Activated naive CD4-positive, alpha-beta T cell treated with anti-CD3 and anti-CD28 coated beads for 36 hours (primary cell): ENCODE results near the gene HNRNPA0. TPM values are rescaled to one million over a fixed set of nuclear protein-coding genes. Genes with fewer than 3 reads are reported as not detected.

ENCODE experiments used
- CTCF ChIA-PET: fragments of 350-600 bp; sonication (Branson Sonifier 250); formaldehyde crosslinking; loops from one replicate; lab custom pipeline; 2021; ENCODE audit warnings: antibody characterized with exemption; lab: Charles Lee
- DNase-seq: peaks from one replicate; pipeline ENCODE4 v3.0.0-alpha.2; 2020
- H3K27ac Mint-ChIP-seq: one replicate; pipeline ENCODE4 v1.8.0; 2021; ENCODE audit warnings: mild to moderate bottlenecking, mixed read lengths
- H3K27me3 Mint-ChIP-seq: one replicate; pipeline ENCODE4 v1.8.0; 2021; ENCODE audit warnings: low read depth, mixed read lengths
- H3K36me3 Mint-ChIP-seq: one replicate; pipeline ENCODE4 v1.8.0; 2021; ENCODE audit warnings: low read depth, mixed read lengths
- H3K4me1 Mint-ChIP-seq: one replicate; pipeline ENCODE4 v1.8.0; 2021; ENCODE audit warnings: low read depth, mixed read lengths
- H3K4me3 Mint-ChIP-seq: one replicate; pipeline ENCODE4 v1.8.0; 2021; ENCODE audit warnings: mild to moderate bottlenecking, moderate library complexity, mixed read lengths
- H3K9me3 Mint-ChIP-seq: one replicate; pipeline ENCODE4 v1.8.0; 2021; ENCODE audit warnings: mixed read lengths
- intact Hi-C: fragments of 100-400 bp; cut with micrococcal nuclease; formaldehyde crosslinking; loops from one replicate; pipeline ENCODE4 v1.15.1; 2023
- total RNA-seq, 2 experiments: library from RNA; stranded (reverse); gene quantifications; one replicate each; pipeline ENCODE4 v1.2.3, GENCODE V29; 2021

Gene HNRNPA0
- total RNA-seq, 2 experiments from 2014 or later = 27.2 to 28.6 TPM

- CTCF ChIA-PET = interaction anchor here (0.6 to 4.7 kb wide), 5 partner anchors 30 to 45 kb away, joined by 3 to 28 read pairs (median 20); partner anchors contain the start of gene KLHL3
- peaks cover 48% of the 10 kb centered on the region for H3K4me1 Mint-ChIP-seq
- no peak overlapping the region for H3K4me3 Mint-ChIP-seq
- H3K36me3 Mint-ChIP-seq = peaks cover 3% of the 10 kb centered on the region
- no peaks in the 10 kb centered on the region for H3K27me3 Mint-ChIP-seq
- H3K27ac Mint-ChIP-seq = peak overlapping the region; percentile 73
- H3K9me3 Mint-ChIP-seq = no peaks in the 10 kb centered on the region
- intact Hi-C loops = loop anchor here (1.0 to 2.0 kb wide), 2 partner anchors 36 to 41 kb away; no protein-coding TSS in a partner anchor
- peak; percentile 74 for DNase-seq
Measured at GRCh38 chr5:137696481-137696880, 57.7 kb downstream of the HNRNPA0 start.

GRCh38 chr5:137695651-137696428 lies 58.3 kb downstream of the HNRNPA0 start:
- H3K9me3 Mint-ChIP-seq = no peaks in the 10 kb centered on the region
- peak overlapping the region; percentile 38 for H3K4me3 Mint-ChIP-seq
- peak; percentile 32 for DNase-seq
- CTCF ChIA-PET = interaction anchor here (0.6 to 4.7 kb wide), 10 partner anchors 29 to 163 kb away, joined by 3 to 28 read pairs (median 7); partner anchors contain the start of gene KLHL3
- no peaks in the 10 kb centered on the region for H3K27me3 Mint-ChIP-seq
- H3K4me1 Mint-ChIP-seq = peaks cover 48% of the 10 kb centered on the region
- H3K27ac Mint-ChIP-seq = peak overlapping the region; percentile 73
- H3K36me3 Mint-ChIP-seq = peaks cover 3% of the 10 kb centered on the region
- intact Hi-C loops = loop anchor here (1.0 to 2.0 kb wide), 2 partner anchors 35 to 41 kb away; no protein-coding TSS in a partner anchor

Other genes starting within 250 kb of the HNRNPA0 start
- gene KLHL3, start 18.3 kb downstream of the HNRNPA0 start, total RNA-seq = 1 to 10 TPM; 1.7 to 2.0 TPM
- not detected for gene MYOT, start 113.5 kb upstream of the HNRNPA0 start, total RNA-seq
- gene PKD2L2, start 135.1 kb upstream of the HNRNPA0 start, total RNA-seq = not detected